Globus pallidus (tissue), 1 donor: ENCODE data around the gene XNDC1N.
"Not testable (repeated sequence)": the region's sequence is repeated elsewhere in the genome, so short reads cannot be mapped to it uniquely, and the experiment has no call there.

ENCODE experiments used
- DNase-seq: peaks from one replicate; pipeline ENCODE4 v3.0.0-alpha.2; 2015; ENCODE audit warnings: low spot score

Gene XNDC1N

GRCh38 chr11:71933141-71933933, 4.9 kb upstream of the XNDC1N start:
- DNase-seq: no peak

GRCh38 chr11:71931245-71931602, 2.8 kb upstream of the XNDC1N start:
- DNase-seq: no peak

GRCh38 chr11:71930556-71931244, 2.3 kb upstream of the XNDC1N start:
- DNase-seq: no peak

- DNase-seq: no peak
These were observed 1.1 kb upstream of the XNDC1N start for GRCh38 chr11:71929491-71929890.

GRCh38 chr11:71928737-71929443, 496 bp upstream of the XNDC1N start, which contains the start of gene RNF121:
TSS of gene RNF121 (plus strand) at chr11:71929046. CDS start at chr11:71929062, 16 bp downstream.
- DNase-seq: peak; percentile 96

GRCh38 chr11:71917646-71918140, 10.7 kb downstream of the XNDC1N start:
- DNase-seq: no peak

GRCh38 chr11:71914617-71915189, 13.7 kb downstream of the XNDC1N start:
- no peak for DNase-seq

GRCh38 chr11:71913756-71914526, 14.5 kb downstream of the XNDC1N start:
- no peak for DNase-seq

GRCh38 chr11:71911986-71912340, 16.4 kb downstream of the XNDC1N start:
- DNase-seq: not testable (repeated sequence)

GRCh38 chr11:71911321-71911985, 16.9 kb downstream of the XNDC1N start:
- DNase-seq: not testable (repeated sequence)

GRCh38 chr11:71910775-71911174, 17.6 kb downstream of the XNDC1N start:
- not testable (repeated sequence) for DNase-seq

GRCh38 chr11:71908218-71908617, 20.2 kb downstream of the XNDC1N start:
- DNase-seq: no peak

- not testable (repeated sequence) for DNase-seq
These were observed 27.3 kb downstream of the XNDC1N start for GRCh38 chr11:71901137-71901536.

- DNase-seq: no peak
These were observed 32.4 kb downstream of the XNDC1N start for GRCh38 chr11:71895961-71896360.

GRCh38 chr11:71889181-71889872, 39.1 kb downstream of the XNDC1N start:
- not testable (repeated sequence) for DNase-seq

- DNase-seq: not testable (repeated sequence)
These were observed 39.9 kb downstream of the XNDC1N start for GRCh38 chr11:71888335-71889010.

- not testable (repeated sequence) for DNase-seq
These were observed 42.6 kb downstream of the XNDC1N start for GRCh38 chr11:71885806-71886205.
